Thymus (tissue), 11 donors: ENCODE data around the gene TIMM23. TPM values are rescaled to one million over a fixed set of nuclear protein-coding genes. Genes with fewer than 3 reads are reported as not detected.
A peak's percentile ranks its signal among the peaks of the same experiment; 100 is the strongest.

ENCODE experiments used
- DNase-seq, 9 donors: peaks; one replicate each; pipeline ENCODE4 v3.0.0-alpha.2; 2013; ENCODE audit warnings: low spot score in 9 of 9, low read depth in 6 of 9, missing footprints in 1 of 9
- H3K27ac ChIP-seq, 2 donors: one replicate each; pipeline ENCODE4 v1.5.1; 2013; ENCODE audit warnings: control low read depth in 1 of 2, low read depth in 1 of 2, low read length in 1 of 2, mild to moderate bottlenecking in 1 of 2, moderate library complexity in 1 of 2
- H3K27me3 ChIP-seq, 2 donors: one replicate each; pipeline ENCODE4 v1.5.1; 2013; ENCODE audit warnings: low read length in 1 of 2; ENCODE audit not compliant: control insufficient read depth in 2 of 2, insufficient read depth in 1 of 2
- H3K36me3 ChIP-seq, 2 donors: one replicate each; pipeline ENCODE4 v1.5.1; 2013; ENCODE audit warnings: low read length in 1 of 2, mild to moderate bottlenecking in 1 of 2, moderate library complexity in 1 of 2; ENCODE audit not compliant: control insufficient read depth in 2 of 2, insufficient read depth in 2 of 2
- H3K4me1 ChIP-seq, 2 donors: one replicate each; pipeline ENCODE4 v1.5.1; 2013; ENCODE audit warnings: low read length in 2 of 2; ENCODE audit not compliant: control insufficient read depth in 2 of 2, insufficient read depth in 2 of 2
- H3K4me3 ChIP-seq, 2 donors: one replicate each; pipeline ENCODE4 v1.5.1; 2013; ENCODE audit warnings: low read length in 2 of 2, control low read depth in 1 of 2, mild to moderate bottlenecking in 1 of 2
- H3K9me3 ChIP-seq, 2 donors: one replicate each; pipeline ENCODE4 v1.5.1; 2013; ENCODE audit warnings: low read length in 1 of 2, mild to moderate bottlenecking in 1 of 2; ENCODE audit not compliant: control insufficient read depth in 2 of 2, insufficient read depth in 1 of 2
- WGBS: extraction: QIAGEN DNeasy Blood & Tissue Kit; methylation state at CpG from one replicate; pipeline ENCODE4 v1.1.7; 2013; 5-methylcytosine and 5-hydroxymethylcytosine counted together
- polyA plus RNA-seq: library from polyadenylated mRNA; stranded (reverse); fragments of 200-250 nt; gene quantifications from one replicate; pipeline ENCODE4 v1.2.3, GENCODE V29; 2013
- total RNA-seq: library from RNA; stranded (reverse); fragments of 120-200 nt; gene quantifications from one replicate; pipeline ENCODE4 v1.2.4, GENCODE V29; 2013
- donor health status: healthy.

TIMM23 gene
- total and polyA plus RNA-seq, 2 donors = 64.1 to 66.4 TPM

- Histone ChIP-seq H3K36me3 (peaks cover 0 to 12% of the 10 kb centered on the region in 2 donors), H3K9me3 (peaks cover 0 to 4% of the 10 kb centered on the region in 2 donors), H3K4me1 (peaks cover 24 to 32% of the 10 kb centered on the region in 2 donors), H3K4me3 (no peak overlapping the region), H3K27ac (no peak overlapping the region), H3K27me3 (no peaks in the 10 kb centered on the region)
- no peak for DNase-seq
Observed at GRCh38 chr10:46026106-46026505, 53.8 kb downstream of the TIMM23 start.

GRCh38 chr10:46028584-46029460 lies 56.5 kb downstream of the TIMM23 start:
- peak overlapping the region in 1 of 2 donors; percentile 79 for H3K27ac ChIP-seq
- H3K4me1 ChIP-seq = peaks cover 24 to 44% of the 10 kb centered on the region in 2 donors
- H3K27me3 ChIP-seq = no peaks in the 10 kb centered on the region
- H3K9me3 ChIP-seq = no peaks in the 10 kb centered on the region
- H3K4me3 ChIP-seq = peak overlapping the region; percentile 66 to 80
- peak in 3 of 9 donors; percentile 43 to 76 (median 59) for DNase-seq
- WGBS = 34% methylated on average over 6 of the region's 6 CpGs
- peaks cover 0 to 9% of the 10 kb centered on the region in 2 donors for H3K36me3 ChIP-seq

DNA sequence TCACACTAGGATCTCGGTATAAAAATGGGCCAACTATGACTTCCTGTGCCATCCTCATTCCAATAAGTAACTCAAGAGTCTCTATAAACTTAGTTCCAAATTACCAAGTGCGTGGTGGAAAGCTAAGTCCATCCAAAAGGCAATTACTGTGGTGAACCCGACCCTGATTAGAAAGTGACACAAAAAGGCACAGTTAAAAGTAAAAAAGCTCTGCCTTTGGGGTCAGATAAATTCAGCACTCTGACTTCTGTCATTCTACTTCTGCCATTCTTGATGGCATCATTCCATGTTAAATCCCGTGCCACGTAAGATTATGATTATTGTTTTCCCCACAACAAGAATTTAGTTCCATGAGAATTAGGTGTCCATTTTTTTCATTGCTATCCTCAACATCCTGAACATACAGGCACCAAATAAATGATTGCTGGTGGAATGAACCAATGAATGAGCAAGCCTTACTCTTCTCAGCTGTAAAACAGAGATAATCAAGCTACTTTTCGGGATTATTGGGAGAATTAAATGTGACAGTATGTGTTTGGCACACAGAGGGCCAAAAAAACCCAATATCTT lies 57.3 kb downstream of the TIMM23 start:
- Histone ChIP-seq H3K9me3 (no peaks in the 10 kb centered on the region), H3K27me3 (no peaks in the 10 kb centered on the region), H3K4me3 (peak overlapping the region; percentile 66 to 80), H3K36me3 (peaks cover 0 to 9% of the 10 kb centered on the region in 2 donors), H3K27ac (peak overlapping the region in 1 of 2 donors; percentile 79), H3K4me1 (peaks cover 22 to 45% of the 10 kb centered on the region in 2 donors)
- 31% methylated on average over 6 of the region's 6 CpGs for WGBS
- DNase-seq = peak in 1 of 9 donors; percentile 38

DNA sequence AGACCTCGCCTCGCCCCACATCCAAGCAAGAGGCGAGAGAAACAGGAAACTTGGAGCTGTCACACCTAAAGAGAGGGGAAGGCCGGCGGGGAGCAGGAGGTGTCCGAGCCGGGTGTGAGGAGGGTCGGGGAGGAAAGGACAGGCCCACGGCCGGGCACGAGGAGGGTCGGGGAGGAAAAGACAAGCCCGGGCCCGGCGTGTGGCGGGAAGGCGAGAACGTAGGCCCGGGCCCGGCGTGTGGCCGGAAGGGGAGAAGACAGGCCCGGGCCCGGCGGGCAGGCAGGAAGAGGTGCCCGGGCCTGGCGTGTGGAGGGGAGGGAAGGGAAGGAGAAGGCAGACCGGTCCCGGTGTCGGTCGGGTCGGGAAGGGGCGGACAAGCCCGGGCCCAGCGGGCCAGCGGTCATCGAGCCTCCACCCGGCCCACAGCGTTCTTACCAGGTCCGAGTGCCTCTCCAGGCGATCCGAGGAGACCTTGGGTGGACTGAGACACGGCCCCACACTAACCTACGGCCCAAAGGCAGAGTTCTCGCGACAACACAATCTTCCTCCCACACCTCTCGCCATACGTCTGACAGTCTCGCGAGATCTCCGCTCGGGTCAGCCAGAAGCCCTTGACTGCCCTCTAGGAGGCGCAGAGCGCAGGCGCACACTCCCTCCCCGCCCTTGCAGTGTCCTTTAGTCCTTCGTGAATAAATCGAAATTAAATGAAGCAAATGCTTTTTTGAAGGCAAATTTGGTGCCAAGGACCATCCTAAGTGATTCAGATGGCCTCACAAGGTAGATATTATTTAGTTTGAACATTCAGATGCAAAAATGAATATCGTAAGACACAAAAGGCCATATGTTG lies 58.0 kb downstream of the TIMM23 start, which contains the start of gene NCOA4:
NCOA4 (minus strand) TSS at position 533 of the 847 bp plus-strand sequence. CDS start 13,943 bp downstream, outside the sequence.
- H3K27me3 ChIP-seq = no peaks in the 10 kb centered on the region
- peak within 1 kb of the TSS; percentile 72 to 79 for H3K27ac ChIP-seq
- 1% methylated on average over 59 of the region's 59 CpGs for WGBS
- peaks cover 0 to 9% of the 10 kb centered on the region in 2 donors for H3K36me3 ChIP-seq
- H3K4me3 ChIP-seq = peak within 1 kb of the TSS; percentile 66 to 80
- H3K4me1 ChIP-seq = peaks cover 21 to 45% of the 10 kb centered on the region in 2 donors
- DNase-seq = peak; percentile 91 to 98 (median 96)
- no peaks in the 10 kb centered on the region for H3K9me3 ChIP-seq

DNA sequence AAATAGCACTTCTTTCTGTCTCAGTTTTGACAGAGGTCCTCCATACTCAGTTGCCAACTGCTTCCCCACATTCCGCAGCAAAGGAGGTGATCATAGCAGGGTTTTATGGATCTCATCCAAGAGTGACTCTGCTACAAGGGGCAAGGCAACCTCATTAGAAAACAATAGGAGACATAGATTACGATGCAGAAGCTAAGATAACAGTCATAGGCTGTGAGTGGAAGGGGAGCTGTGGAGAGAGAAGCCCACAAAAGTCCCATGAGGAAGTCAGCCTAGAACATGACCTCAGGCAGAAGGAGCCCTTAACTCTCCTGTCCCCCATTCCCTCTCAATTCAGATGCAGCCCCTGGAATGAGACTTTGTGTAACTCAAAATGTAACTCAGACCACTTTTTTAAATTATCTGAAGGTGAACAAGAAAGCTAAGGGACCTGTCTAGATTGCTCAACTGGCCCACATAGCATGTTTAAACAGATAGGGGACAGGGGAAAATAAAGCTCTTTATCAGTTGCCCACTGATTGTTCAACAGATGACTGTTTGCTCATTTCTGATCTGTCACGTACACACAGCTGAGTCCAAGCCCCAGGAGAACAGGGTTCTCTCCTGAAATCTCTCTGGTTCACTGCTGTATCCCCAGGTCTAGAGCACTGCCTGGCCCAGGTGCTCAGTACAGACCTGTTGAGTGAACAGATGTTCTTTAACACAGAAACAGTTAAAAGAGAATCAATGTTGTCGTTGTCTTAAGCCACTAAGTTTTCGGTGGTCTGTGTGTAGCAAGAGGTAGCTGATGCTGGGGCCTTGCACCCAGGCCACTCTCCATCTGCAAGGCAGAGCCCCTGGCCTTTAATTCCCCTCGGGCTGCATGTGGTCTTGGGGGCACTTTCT lies 59.6 kb downstream of the TIMM23 start:
- Histone ChIP-seq H3K4me1 (peaks cover 19 to 51% of the 10 kb centered on the region in 2 donors), H3K9me3 (no peaks in the 10 kb centered on the region), H3K36me3 (peaks cover 0 to 9% of the 10 kb centered on the region in 2 donors), H3K27me3 (no peaks in the 10 kb centered on the region), H3K4me3 (no peak overlapping the region), H3K27ac (peak overlapping the region in 1 of 2 donors; percentile 76)
- DNase-seq = no peak
- 64% methylated on average over 6 of the region's 6 CpGs for WGBS

GRCh38 chr10:46033602-46034011 lies 61.3 kb downstream of the TIMM23 start:
- H3K9me3 ChIP-seq = no peaks in the 10 kb centered on the region
- H3K27me3 ChIP-seq = no peaks in the 10 kb centered on the region
- peaks cover 15 to 49% of the 10 kb centered on the region in 2 donors for H3K4me1 ChIP-seq
- no peak overlapping the region for H3K4me3 ChIP-seq
- H3K36me3 ChIP-seq = no peaks in the 10 kb centered on the region
- no peak for DNase-seq
- peak overlapping the region in 1 of 2 donors; percentile 34 for H3K27ac ChIP-seq

DNA sequence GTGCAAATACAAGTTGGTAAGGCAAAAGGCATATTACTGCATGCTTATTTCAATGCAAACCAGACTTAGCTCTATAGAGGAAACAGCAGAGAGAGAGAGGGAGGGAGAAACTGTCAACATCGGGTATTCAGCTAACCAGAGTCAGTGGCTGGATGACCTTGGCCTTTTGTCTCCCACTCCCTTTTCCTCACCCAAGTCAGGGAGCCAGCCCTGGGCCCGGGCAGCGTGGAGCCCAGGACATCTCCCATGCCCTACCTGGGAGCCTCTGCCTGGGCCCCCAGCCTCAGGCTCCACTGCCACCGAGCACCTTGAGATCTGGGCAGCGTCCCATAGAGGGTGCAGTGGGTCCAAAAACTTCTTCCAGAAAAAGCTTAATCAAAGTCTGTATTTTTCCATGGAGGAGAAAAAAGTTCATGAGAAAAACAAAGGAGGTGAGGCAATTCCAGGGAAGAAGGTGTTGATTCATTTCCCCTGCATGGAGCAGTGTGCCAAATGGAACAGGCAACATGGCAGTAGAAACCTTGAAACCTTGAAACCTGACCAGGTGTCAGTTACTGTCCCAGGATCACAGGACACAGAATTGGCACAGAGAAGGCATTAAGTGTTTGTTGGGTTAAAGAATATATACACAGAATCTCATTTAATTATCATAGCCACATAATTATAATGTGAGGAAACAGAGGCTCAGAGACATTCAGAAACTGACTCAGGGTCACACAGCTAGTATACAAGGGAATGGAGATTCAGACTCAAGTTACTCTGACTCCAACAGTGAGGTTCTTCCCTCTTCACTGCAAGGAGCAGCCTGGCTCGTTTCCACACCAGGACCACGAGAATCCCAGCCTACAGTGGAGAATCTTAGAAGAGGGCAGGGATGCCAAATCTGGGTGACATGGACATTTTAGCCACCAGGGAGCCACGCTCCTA lies 63.9 kb downstream of the TIMM23 start:
- Histone ChIP-seq H3K9me3 (no peaks in the 10 kb centered on the region), H3K27ac (no peak overlapping the region), H3K27me3 (no peaks in the 10 kb centered on the region), H3K36me3 (no peaks in the 10 kb centered on the region), H3K4me3 (no peak overlapping the region), H3K4me1 (peaks cover 3 to 34% of the 10 kb centered on the region in 2 donors)
- no peak for DNase-seq
- 72% methylated on average over 8 of the region's 8 CpGs for WGBS
